ENCODE data around the gene FPGS.
"Not testable (repeated sequence)": the region's sequence is repeated elsewhere in the genome, so short reads cannot be mapped to it uniquely, and the experiment has no call there.

The FPGS gene

GRCh38 chr9:127802576-127803443 is at the start of gene FPGS:
FPGS (plus strand) TSS chr9:127802882; CDS start chr9:127802925, 43 bp downstream.
- DNase-seq (ENCODE audit: low read depth in 2 of 2, low spot score in 1 of 2), result peak; percentile 61 to 63

- DNase-seq (ENCODE audit: low read depth in 2 of 2, low spot score in 1 of 2), result no peak
Observed at GRCh38 chr9:127753148-127753547, 49.5 kb upstream of the FPGS start.

GRCh38 chr9:127753622-127754021 is 49.1 kb upstream of the FPGS start:
- no peak for DNase-seq (ENCODE audit: low read depth in 2 of 2, low spot score in 1 of 2)

- no peak for DNase-seq (ENCODE audit: low read depth in 2 of 2, low spot score in 1 of 2)
Observed at GRCh38 chr9:127754099-127755060, 48.3 kb upstream of the FPGS start.

DNA sequence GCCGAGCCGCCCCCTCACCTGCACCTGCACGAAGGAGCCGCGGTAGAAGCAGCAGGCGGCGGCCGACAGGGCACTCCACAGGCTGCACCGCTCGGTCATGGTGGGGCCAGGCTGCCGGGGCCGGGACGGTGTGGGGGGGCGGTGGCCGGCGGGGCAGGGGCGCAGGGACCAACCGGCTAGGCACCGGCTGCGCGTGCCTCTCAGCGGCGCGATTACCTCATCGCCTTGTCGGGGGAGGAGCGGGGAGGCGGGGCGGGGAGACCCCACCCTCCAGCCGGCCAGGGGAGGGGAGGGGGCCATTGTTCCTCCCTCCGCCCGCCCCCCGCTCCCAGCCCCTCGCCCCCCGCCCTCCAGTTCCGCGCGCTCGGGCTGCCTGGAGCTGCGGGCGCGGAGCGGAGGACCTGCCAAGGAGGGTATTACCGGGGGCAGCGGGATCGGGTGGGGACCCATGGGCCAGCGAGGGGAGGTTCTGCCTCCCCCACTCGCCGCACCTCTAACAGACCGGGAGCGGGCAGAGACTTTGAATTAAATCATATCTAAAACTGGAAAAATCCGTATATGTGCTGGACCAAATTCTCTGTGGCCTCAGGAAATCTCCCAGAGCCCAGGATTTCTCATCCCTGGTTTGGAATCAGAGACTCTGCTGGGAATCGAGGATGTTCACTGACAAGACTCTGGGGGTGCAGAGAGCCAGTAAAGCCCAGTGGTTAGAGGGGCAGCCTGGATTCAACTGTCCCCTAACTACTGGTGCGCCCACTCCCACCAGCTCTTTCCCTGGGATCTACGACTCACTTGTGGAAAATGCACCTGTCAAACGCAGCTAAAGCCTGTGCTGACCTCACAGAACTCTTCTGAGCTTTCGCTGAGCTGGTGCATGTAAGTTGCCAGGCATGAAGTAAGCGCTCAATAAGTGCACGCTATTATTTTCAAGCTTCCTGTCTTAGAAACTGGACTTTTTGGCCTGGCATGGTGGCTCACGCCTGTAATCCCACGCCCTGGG is 47.3 kb upstream of the FPGS start:
- DNase-seq (ENCODE audit: low read depth in 2 of 2, low spot score in 1 of 2), result no peak

DNA sequence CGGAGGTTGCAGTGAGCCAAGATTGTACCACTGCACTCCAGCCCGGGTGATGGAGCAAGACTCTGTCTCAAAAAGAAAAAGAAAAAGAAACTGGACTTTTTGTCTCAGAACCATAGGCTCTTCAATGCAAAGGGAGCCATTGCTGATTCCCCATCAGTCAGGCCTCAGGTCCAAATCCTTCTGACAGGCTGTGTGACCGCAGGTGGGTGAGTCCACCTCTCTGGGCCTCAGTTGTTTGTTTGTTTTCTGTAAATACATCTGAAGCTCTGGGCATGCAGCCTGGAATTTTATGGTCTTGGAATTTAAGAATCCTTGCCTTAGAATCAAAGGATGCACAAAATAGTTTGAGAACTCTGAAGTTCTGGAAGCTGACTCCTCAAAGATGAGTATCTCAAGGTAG is 46.4 kb upstream of the FPGS start:
- no peak for DNase-seq (ENCODE audit: low read depth in 2 of 2, low spot score in 1 of 2)

DNA sequence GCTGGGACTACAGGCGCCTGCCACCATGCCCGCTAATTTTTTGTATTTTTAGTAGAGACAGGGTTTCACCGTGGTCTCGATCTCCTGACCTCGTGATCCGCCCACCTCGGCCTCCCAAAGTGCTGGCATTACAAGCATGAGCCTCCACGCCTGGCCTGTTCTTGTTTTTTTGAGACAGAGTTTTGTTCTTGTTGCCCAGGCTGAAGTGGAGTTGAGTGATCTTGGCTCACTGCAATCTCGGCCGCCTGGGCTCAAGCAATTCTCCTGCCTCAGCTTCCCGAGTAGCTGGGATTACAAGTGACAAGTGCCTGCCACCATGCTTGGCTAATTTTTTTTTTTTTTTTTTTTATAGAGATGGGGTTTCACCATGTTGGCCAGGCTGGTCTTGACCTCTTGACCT is 45.9 kb upstream of the FPGS start:
- DNase-seq (ENCODE audit: low read depth in 2 of 2, low spot score in 1 of 2), result not testable (repeated sequence)

DNA sequence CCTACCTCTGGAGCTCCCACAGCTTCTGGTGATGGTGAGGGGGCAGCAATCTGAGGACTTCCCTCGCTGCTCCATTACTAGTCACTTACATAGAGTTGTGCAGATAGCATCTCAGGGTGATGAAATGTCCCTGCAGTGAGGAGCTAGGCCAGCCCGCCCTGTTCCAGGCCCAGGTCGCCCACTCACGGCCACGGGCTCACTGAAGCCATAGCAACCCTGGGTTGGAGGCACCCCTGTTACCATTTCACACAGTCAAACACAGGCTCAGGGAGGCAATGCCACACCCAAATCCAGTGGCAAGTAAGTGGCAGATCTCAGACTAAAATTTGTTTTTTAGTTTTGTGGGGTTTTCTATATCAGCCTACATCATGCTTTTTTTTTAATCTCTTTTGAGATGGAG is 43.8 kb upstream of the FPGS start:
- no peak for DNase-seq (ENCODE audit: low read depth in 2 of 2, low spot score in 1 of 2)

DNA sequence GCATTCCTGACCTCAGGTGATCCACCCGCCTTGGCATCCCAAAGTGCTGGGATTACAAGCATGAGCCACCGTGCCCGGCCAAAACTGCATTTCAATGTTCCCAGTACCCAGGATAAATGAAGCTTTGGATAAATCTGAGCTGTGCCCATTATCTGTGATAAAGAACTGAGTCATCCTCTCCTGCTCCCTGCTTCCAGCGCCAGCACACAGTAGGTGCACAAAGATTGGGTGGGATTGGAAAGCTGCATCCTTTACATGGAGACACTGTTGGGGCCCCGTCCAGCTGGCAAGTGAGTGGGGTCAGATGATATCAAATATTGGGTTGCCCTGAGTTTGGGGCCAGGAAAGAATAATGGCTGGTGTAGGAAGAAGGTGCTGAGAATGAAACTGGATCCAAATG is 41.6 kb upstream of the FPGS start:
- no peak for DNase-seq (ENCODE audit: low read depth in 2 of 2, low spot score in 1 of 2)

- no peak for DNase-seq (ENCODE audit: low read depth in 2 of 2, low spot score in 1 of 2)
Observed at GRCh38 chr9:127761491-127761956, 41.2 kb upstream of the FPGS start.

- DNase-seq (ENCODE audit: low read depth in 2 of 2, low spot score in 1 of 2), result no peak
Observed at GRCh38 chr9:127762111-127762676, 40.5 kb upstream of the FPGS start.

DNA sequence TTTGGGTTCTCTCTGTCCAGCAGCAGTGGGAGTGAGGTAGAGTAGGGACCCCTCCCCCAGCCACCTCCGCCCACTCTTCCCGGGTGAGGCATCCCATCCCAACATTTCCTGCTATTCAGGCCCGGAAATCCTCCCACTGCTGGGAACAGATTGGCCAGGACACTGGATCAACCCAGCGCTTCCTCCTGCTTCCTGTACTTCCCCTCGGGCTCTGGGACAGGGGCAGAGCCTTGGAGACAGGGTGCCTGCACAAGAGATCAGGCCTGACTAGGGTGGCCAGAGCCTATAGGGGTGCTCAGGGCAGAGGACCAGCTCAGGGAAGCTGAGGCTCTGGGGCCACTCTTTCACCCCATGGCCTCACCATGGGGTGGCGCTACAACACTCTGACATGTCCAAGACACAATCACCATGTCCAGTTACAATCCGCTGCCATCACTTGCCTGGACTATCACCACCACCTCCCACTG is 38.7 kb upstream of the FPGS start:
- DNase-seq (ENCODE audit: low read depth in 2 of 2, low spot score in 1 of 2), result no peak

GRCh38 chr9:127765418-127765817 is 37.3 kb upstream of the FPGS start:
- DNase-seq (ENCODE audit: low read depth in 2 of 2, low spot score in 1 of 2), result no peak

- DNase-seq (ENCODE audit: low read depth in 2 of 2, low spot score in 1 of 2), result no peak
Observed at GRCh38 chr9:127767410-127767809, 35.3 kb upstream of the FPGS start.

GRCh38 chr9:127767909-127768331 is 34.8 kb upstream of the FPGS start:
- no peak for DNase-seq (ENCODE audit: low read depth in 2 of 2, low spot score in 1 of 2)

GRCh38 chr9:127768698-127769097 is 34.0 kb upstream of the FPGS start:
- no peak for DNase-seq (ENCODE audit: low read depth in 2 of 2, low spot score in 1 of 2)

- no peak for DNase-seq (ENCODE audit: low read depth in 2 of 2, low spot score in 1 of 2)
Observed at GRCh38 chr9:127769101-127769500, 33.6 kb upstream of the FPGS start.

- DNase-seq (ENCODE audit: low read depth in 2 of 2, low spot score in 1 of 2), result no peak
Observed at GRCh38 chr9:127769929-127770582, 32.6 kb upstream of the FPGS start.

DNA sequence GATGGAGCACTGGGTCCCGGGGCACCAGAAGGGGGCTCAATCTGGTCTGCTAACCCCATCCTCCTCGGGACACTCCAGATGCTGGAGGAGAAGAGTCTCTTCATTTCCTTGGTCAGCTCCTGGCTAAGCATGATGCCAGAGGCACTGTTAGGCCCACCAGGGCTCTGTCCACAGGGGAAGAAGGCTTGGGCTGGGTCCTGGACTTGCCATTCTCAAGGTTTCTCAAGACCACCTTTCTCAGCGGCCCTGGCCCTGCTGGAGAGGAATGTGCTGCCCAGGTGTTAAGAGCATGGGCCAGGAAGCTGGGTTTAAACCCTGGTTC is 32.1 kb upstream of the FPGS start:
- no peak for DNase-seq (ENCODE audit: low read depth in 2 of 2, low spot score in 1 of 2)
